Right hindlimb (tissue), 1 donor: Measurements from ENCODE around the gene ZNF555.
A peak's percentile ranks its signal among the peaks of the same experiment; 100 is the strongest.
"Not testable (repeated sequence)": the region's sequence is repeated elsewhere in the genome, so short reads cannot be mapped to it uniquely, and the experiment has no call there.

Experiments used
- DNase-seq: peaks from one replicate; pipeline ENCODE4 v3.0.0-alpha.2; 2018

Gene ZNF555

GRCh38 chr19:2872175-2872574, 30.9 kb downstream of the ZNF555 start:
- not testable (repeated sequence) for DNase-seq

- no peak for DNase-seq
Observed at GRCh38 chr19:2877398-2878331, 36.4 kb downstream of the ZNF555 start.

- no peak for DNase-seq
Observed at GRCh38 chr19:2883686-2884439, 42.6 kb downstream of the ZNF555 start.

- DNase-seq, result no peak
Observed at GRCh38 chr19:2885736-2886135, 44.5 kb downstream of the ZNF555 start.

GRCh38 chr19:2887391-2887914, 46.2 kb downstream of the ZNF555 start:
- DNase-seq, result peak; percentile 32

GRCh38 chr19:2888731-2889224, 47.5 kb downstream of the ZNF555 start:
- DNase-seq, result peak; percentile 50

GRCh38 chr19:2890531-2890930, 49.3 kb downstream of the ZNF555 start:
- DNase-seq, result not testable (repeated sequence)

- DNase-seq, result no peak
Observed at GRCh38 chr19:2896694-2897093, 55.4 kb downstream of the ZNF555 start.

- DNase-seq, result peak; percentile 100
Observed at GRCh38 chr19:2900296-2901252, 59.3 kb downstream of the ZNF555 start, which contains the start of gene ZNF57. Gene ZNF57, plus strand, starts transcription at chr19:2900928. Its CDS starts 118 bp downstream, at chr19:2901046.

- DNase-seq, result no peak
Observed at GRCh38 chr19:2902590-2903218, 61.4 kb downstream of the ZNF555 start.

GRCh38 chr19:2903326-2903725, 62.1 kb downstream of the ZNF555 start:
- DNase-seq, result not testable (repeated sequence)

- no peak for DNase-seq
Observed at GRCh38 chr19:2905918-2906519, 64.7 kb downstream of the ZNF555 start.

- no peak for DNase-seq
Observed at GRCh38 chr19:2906631-2907195, 65.4 kb downstream of the ZNF555 start.
